ENCODE data around the gene PRPF40B.
"Not testable (repeated sequence)": the region's sequence is repeated elsewhere in the genome, so short reads cannot be mapped to it uniquely, and the experiment has no call there.

PRPF40B gene

GRCh38 chr12:49609875-49610154 is 13.5 kb upstream of the PRPF40B start:
- no peak for DNase-seq

- DNase-seq: not testable (repeated sequence)
These were observed 12.6 kb upstream of the PRPF40B start for GRCh38 chr12:49610785-49611184.

GRCh38 chr12:49612210-49612609 is 11.2 kb upstream of the PRPF40B start:
- no peak for DNase-seq

- DNase-seq: no peak
These were observed 7.6 kb upstream of the PRPF40B start for GRCh38 chr12:49615725-49616124.

- DNase-seq: no peak
These were observed 6.7 kb upstream of the PRPF40B start for GRCh38 chr12:49616533-49617219.

GRCh38 chr12:49618576-49618975 is 4.8 kb upstream of the PRPF40B start:
- DNase-seq: no peak

GRCh38 chr12:49619286-49619685 is 4.1 kb upstream of the PRPF40B start:
- no peak for DNase-seq

GRCh38 chr12:49621651-49622500 is 1.5 kb upstream of the PRPF40B start:
- DNase-seq: no peak

- no peak for DNase-seq
These were observed 740 bp upstream of the PRPF40B start for GRCh38 chr12:49622501-49623141.

- DNase-seq: no peak
These were observed 1.7 kb downstream of the PRPF40B start for GRCh38 chr12:49624921-49625577.

- no peak for DNase-seq
These were observed 2.9 kb downstream of the PRPF40B start for GRCh38 chr12:49626169-49626835.

GRCh38 chr12:49626836-49627235 is 3.5 kb downstream of the PRPF40B start:
- DNase-seq: no peak

GRCh38 chr12:49627752-49628360 is 4.5 kb downstream of the PRPF40B start:
- DNase-seq: no peak

- DNase-seq: no peak
These were observed 8.1 kb downstream of the PRPF40B start for GRCh38 chr12:49631336-49631907.

GRCh38 chr12:49632401-49632800 is 9.0 kb downstream of the PRPF40B start:
- no peak for DNase-seq

GRCh38 chr12:49632986-49633702 is 9.8 kb downstream of the PRPF40B start:
- no peak for DNase-seq

- no peak for DNase-seq
These were observed 10.5 kb downstream of the PRPF40B start for GRCh38 chr12:49633703-49634345.

- no peak for DNase-seq
These were observed 11.7 kb downstream of the PRPF40B start for GRCh38 chr12:49635036-49635435.

GRCh38 chr12:49635656-49636055 is 12.3 kb downstream of the PRPF40B start:
- no peak for DNase-seq

- no peak for DNase-seq
These were observed 13.2 kb downstream of the PRPF40B start for GRCh38 chr12:49636574-49636973.
